Progenitor cell of endocrine pancreas (in vitro differentiated cells): ENCODE measurements around the gene NLK. TPM values are rescaled to one million over a fixed set of nuclear protein-coding genes. Genes with fewer than 3 reads are reported as not detected.

ENCODE experiments used
- DNase-seq: peaks from one replicate; pipeline ENCODE4 v3.0.0; 2021; ENCODE audit warnings: low spot score; ENCODE audit not compliant: unreplicated experiment
- H3K27ac Mint-ChIP-seq: 2 replicates; pipeline ENCODE4 v1.8.0; 2021; ENCODE audit warnings: mild to moderate bottlenecking, moderate library complexity, mixed read lengths
- H3K27me3 Mint-ChIP-seq: 2 replicates; pipeline ENCODE4 v1.8.0; 2021; ENCODE audit warnings: mixed read lengths
- H3K36me3 Mint-ChIP-seq: 2 replicates; pipeline ENCODE4 v1.8.0; 2022; ENCODE audit warnings: mixed read lengths; ENCODE audit not compliant: insufficient read depth
- H3K4me1 Mint-ChIP-seq: 2 replicates; pipeline ENCODE4 v1.8.0; 2021; ENCODE audit warnings: low read depth, mixed read lengths
- H3K4me3 Mint-ChIP-seq: 2 replicates; pipeline ENCODE4 v1.8.0; 2021; ENCODE audit warnings: low read depth, mild to moderate bottlenecking, moderate library complexity, mixed read lengths
- H3K9me3 Mint-ChIP-seq: 2 replicates; pipeline ENCODE4 v1.8.0; 2021; ENCODE audit warnings: low read depth, mixed read lengths
- CTCF ChIP-seq: fragments of 200-600 bp; sonication (generic); IDR thresholded peaks from one replicate; pipeline ENCODE4 v1.5.0; 2021; ENCODE audit warnings: antibody characterized with exemption, mild to moderate bottlenecking; ENCODE audit not compliant: unreplicated experiment
- total RNA-seq: library from RNA; stranded (reverse); gene quantifications from 2 replicates; pipeline ENCODE4 v1.2.1, GENCODE V29; 2021

The NLK gene
- total RNA-seq, 1 donor from 2014 or later, result 38.9 TPM

DNA sequence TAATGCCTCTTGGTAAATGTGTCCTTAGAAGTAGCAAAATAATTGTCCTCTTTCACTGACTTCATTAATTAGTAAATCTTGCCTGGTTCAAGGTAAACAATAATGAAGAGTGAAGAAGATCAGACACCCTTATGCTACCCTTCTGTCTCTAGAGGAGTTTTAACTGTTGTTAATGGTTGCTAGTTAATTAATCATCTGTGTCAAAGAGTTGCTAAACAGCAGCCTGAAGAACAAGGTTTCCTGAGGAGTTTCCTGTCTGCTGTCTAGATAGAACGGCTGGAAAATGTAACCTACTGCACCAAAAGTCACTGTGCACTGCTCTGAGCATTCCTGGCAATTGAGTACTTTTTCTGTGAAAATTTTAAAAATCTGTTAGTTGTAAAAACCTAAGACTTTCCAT is 131.3 kb downstream of the NLK start:
- TF ChIP-seq CTCF, result no peak

DNA sequence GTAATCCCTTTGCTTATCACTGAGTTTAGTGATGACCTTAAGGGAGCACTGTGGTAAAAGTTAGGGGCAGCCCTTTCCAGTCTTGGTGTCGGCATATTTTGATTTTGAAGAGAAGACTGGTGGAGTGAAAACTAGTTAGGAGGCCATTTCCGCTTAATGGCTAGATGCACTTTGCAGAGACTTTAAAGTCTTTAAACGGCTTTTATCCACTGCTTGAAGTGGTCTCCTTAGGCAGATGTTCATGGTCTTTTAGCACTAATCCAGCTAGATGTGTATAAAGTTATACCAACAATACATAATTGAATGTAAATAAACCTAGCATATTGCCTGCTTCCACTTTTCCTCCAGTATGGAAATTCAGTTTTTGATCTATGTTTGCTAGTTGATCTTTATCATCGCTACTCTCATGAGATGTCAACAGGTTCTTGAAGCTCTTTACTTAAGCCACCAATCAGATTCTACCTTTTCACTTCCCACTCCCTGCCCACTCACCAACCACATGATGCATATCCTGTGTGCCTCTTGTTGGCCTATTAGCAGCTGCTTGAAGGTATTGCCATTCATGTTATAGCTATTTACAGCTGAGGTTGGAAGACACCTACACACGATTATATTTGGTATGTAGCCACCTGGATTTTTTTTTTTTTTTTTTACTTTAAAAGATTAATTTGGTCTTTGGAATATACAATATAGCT is 132.0 kb downstream of the NLK start:
- Mint-ChIP-seq H3K4me3 (no peak overlapping the region), H3K4me1 (peaks cover 27% of the 10 kb centered on the region), H3K27me3 (peaks cover 2% of the 10 kb centered on the region), H3K9me3 (no peaks in the 10 kb centered on the region), H3K27ac (no peak overlapping the region), H3K36me3 (peaks cover 17% of the 10 kb centered on the region)
- DNase-seq, result no peak
- TF ChIP-seq CTCF, result no peak

More for the DNA sequence above, 131.3 kb downstream of the NLK start:
- Mint-ChIP-seq H3K9me3 (no peaks in the 10 kb centered on the region), H3K4me3 (no peak overlapping the region), H3K27me3 (peaks cover 2% of the 10 kb centered on the region), H3K4me1 (peaks cover 25% of the 10 kb centered on the region), H3K36me3 (peaks cover 17% of the 10 kb centered on the region), H3K27ac (peak overlapping the region; percentile 39)
- no peak for DNase-seq

DNA sequence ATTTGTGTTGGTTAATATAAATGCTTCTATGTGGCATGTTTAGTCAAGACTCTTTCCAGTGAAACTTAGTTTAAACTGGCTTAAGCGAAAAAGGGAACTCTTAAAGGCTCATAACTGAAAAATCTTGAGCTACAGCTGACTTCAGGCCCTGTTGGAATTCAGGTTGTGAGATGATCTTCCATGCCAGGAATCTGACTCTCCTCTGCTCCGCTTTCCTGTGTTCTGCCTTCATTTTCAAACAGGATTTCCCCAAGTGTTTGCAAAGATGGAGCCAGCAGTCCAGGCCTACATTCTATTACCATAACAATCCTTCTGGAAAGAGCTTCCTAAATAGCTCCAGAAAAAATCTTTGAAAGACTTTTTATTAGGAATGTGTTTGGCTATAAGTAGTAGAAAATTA is 134.9 kb downstream of the NLK start:
- no peaks in the 10 kb centered on the region for H3K27me3 Mint-ChIP-seq
- no peak overlapping the region for H3K4me3 Mint-ChIP-seq
- no peak for TF ChIP-seq CTCF
- DNase-seq, result no peak
- H3K4me1 Mint-ChIP-seq, result peaks cover 26% of the 10 kb centered on the region
- H3K36me3 Mint-ChIP-seq, result peaks cover 12% of the 10 kb centered on the region
- no peak overlapping the region for H3K27ac Mint-ChIP-seq
- H3K9me3 Mint-ChIP-seq, result no peaks in the 10 kb centered on the region

DNA sequence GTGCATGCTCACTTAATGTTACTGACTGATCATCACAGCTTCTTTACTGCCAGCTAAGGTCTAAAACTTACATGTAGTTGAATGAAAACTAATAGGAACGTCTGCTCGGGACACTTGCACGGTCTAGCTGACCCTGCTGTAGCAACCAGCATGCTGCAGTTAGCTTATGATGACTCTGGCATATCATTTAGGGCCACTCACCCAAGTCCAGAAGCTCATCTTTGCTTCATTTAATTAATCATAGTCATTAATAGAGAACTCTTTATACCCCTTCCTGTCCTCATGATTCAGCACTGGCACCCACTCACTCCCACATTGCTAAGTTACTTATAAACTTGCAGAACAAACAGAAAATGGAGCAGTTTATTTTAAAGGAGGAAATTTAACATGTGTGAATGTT is 136.3 kb downstream of the NLK start:
- Mint-ChIP-seq H3K9me3 (no peaks in the 10 kb centered on the region), H3K4me3 (no peak overlapping the region), H3K27ac (no peak overlapping the region), H3K4me1 (peaks cover 11% of the 10 kb centered on the region), H3K36me3 (peaks cover 12% of the 10 kb centered on the region), H3K27me3 (no peaks in the 10 kb centered on the region)
- no peak for DNase-seq
- no peak for TF ChIP-seq CTCF

DNA sequence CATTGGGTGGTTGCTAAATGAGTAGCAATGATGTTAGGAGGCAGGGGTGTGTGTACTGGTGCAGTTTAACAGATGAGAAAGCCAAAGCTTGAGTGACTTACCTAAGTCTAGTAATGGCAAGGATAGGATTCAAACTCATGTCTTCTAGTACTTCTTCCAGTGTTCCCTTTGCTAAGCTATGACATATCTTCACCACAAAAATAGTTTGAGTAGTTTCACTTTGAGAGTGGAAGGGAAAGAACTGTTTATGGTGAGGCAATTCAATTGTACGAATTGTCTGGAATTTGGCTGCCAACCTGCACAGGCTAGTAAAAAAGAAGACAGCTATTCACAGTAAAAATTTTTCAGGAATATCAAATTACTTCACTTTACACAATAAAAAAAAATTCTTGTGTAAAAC is 138.0 kb downstream of the NLK start:
- Mint-ChIP-seq H3K27ac (no peak overlapping the region), H3K4me3 (no peak overlapping the region), H3K27me3 (no peaks in the 10 kb centered on the region), H3K36me3 (peaks cover 17% of the 10 kb centered on the region), H3K4me1 (peaks cover 3% of the 10 kb centered on the region), H3K9me3 (no peaks in the 10 kb centered on the region)
- no peak for DNase-seq
- no peak for TF ChIP-seq CTCF
